Measurements from ENCODE around the gene ARMC6. TPM values are rescaled to one million over a fixed set of nuclear protein-coding genes. Genes with fewer than 3 reads are reported as not detected.
A peak's percentile ranks its signal among the peaks of the same experiment; 100 is the strongest.

Gene ARMC6
- total RNA-seq, 3 donors from 2014 or later (not counting 1 experiment from before 2014, with no cell fraction given): 19.3 to 21.2 (median 21.0) TPM

DNA sequence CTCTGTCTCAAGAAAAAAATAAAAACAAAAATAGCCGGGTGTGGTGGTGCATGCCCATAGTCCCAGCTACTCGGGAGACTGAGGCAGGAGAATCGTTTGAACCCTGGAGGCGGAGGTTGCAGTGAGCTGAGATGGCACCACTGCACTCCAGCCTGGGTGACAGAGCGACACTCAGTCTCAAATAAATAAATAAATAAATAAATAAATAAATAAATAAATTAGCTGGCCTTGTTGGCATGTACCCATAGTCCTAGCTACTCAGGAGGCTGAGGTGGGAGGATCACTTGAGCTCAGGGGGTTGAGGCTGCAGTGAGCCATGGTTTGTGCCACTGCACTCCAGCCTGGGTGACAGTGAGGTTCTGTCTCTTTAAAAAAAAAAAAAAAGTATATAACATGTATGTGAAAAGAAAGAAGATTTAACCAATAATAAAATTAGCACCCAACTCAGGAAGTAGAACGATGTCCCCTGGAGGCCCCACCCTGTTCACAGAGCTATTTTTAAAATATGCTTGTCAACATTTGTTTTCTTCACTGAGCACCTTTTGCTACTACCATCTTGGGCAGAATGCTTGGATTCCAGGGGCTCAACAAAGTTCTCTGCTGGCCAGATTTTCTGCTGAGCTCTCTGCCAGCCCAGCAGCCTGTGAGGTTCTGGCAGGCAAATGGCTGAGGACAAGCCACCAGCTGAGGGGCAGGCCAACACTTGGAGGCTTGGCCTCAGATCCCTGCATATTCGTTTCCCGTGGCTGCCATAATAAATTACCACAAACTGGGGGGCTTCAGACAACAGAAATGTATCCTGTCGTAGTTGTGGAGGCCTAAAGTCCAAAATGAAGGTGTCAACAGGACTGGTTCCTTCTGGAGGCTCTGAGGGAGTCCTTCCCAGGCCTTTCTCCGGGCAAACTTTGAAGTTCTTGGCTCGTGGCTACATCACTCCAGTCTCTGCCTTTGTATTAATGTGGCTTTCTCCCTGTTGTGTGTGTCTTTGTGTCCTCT is 35.6 kb downstream of the ARMC6 start:
- 69% methylated on average over 10 of the region's 11 CpGs for WGBS (ENCODE audit: insufficient coverage)
- no peaks in the 10 kb centered on the region for H3K9me3 ChIP-seq (ENCODE audit: control insufficient read depth, insufficient read depth, low read length)
- ATAC-seq: peak; percentile 35 to 51 (median 41)
- peak overlapping the region; percentile 14 for H3K4me3 ChIP-seq (ENCODE audit: low read length)
- H3K27ac Mint-ChIP-seq: peak overlapping the region; percentile 77 to 83
- no peaks in the 10 kb centered on the region for H3K36me3 Mint-ChIP-seq
- peak in 1 of 2 donors; percentile 24 for DNase-seq
- H3K4me1 ChIP-seq (ENCODE audit: control insufficient read depth, insufficient read depth, low read length): peaks cover 59% of the 10 kb centered on the region
- no peaks in the 10 kb centered on the region for H3K9me3 Mint-ChIP-seq
- peaks cover 30 to 51% of the 10 kb centered on the region in 2 donors for H3K4me1 Mint-ChIP-seq
- H3K27ac ChIP-seq (ENCODE audit: low read length): peak overlapping the region; percentile 53
- H3K27me3 ChIP-seq (ENCODE audit: control insufficient read depth, insufficient read depth, low read length): no peaks in the 10 kb centered on the region
- TF ChIP-seq, protein P1, sequence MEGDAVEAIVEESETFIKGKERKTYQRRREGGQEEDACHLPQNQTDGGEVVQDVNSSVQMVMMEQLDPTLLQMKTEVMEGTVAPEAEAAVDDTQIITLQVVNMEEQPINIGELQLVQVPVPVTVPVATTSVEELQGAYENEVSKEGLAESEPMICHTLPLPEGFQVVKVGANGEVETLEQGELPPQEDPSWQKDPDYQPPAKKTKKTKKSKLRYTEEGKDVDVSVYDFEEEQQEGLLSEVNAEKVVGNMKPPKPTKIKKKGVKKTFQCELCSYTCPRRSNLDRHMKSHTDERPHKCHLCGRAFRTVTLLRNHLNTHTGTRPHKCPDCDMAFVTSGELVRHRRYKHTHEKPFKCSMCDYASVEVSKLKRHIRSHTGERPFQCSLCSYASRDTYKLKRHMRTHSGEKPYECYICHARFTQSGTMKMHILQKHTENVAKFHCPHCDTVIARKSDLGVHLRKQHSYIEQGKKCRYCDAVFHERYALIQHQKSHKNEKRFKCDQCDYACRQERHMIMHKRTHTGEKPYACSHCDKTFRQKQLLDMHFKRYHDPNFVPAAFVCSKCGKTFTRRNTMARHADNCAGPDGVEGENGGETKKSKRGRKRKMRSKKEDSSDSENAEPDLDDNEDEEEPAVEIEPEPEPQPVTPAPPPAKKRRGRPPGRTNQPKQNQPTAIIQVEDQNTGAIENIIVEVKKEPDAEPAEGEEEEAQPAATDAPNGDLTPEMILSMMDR (IDR thresholded peaks at IDR 0.05): no peak
- peak overlapping the region; percentile 78 for H3K4me3 Mint-ChIP-seq
- H3K36me3 ChIP-seq (ENCODE audit: control insufficient read depth, insufficient read depth, low read length): peaks cover 4% of the 10 kb centered on the region
- H3K27me3 Mint-ChIP-seq (ENCODE audit: low read depth in 2 of 2): no peaks in the 10 kb centered on the region
- intact Hi-C loops (cut with micrococcal nuclease): no loop called here

DNA sequence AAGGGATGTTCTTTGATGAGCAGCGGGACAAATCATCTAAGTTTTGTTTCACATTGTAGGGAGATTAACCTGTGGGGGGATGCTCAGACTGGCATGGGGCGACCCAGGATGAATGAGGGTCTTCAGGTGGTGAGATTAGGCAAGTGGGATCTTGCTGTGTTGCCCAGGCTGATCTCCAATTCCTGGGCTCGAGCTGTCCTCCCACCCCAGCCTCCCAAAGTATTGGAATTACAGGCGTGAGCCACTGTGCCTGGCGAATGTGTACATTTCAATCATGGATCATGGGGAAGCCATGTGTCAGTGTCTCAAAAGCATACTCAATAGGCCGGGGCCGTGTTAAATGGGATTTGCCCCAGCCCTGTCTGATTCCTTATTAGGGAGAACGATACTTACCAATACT is 38.5 kb downstream of the ARMC6 start:
- 97% methylated on average over 8 of the region's 8 CpGs for WGBS (ENCODE audit: insufficient coverage)

DNA sequence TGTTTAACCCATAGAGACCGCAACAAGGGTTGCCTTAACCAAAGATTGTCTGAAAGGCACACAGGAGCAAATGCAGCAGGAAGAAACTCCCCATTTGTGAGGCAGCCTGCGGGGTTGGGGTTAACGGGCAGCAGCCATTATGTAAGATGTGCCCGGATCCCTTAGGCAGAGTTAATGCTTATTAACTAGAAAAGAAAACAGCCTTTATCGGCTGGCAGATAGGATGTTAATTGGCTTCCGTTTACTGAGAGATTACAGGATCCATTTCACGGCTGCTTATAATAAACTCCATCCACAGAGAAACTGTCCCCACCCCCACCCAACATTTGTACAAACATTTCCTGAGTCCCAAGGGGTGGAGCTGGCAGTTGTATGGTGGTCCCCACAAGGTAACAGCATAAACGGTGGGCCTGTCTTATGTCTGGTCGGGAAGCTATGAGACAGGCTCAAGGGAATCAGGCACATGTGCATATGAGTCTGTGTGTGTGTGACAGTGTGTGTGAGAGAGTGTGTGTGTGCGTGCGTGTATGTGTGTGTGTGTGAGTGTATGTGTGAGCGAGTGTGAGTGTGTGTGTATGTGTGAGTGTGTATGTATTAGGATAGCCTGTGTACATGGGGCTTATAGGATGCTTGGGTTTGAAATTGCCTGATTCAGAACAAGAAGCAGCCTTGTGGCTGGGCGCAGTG is 40.9 kb downstream of the ARMC6 start:
- TF ChIP-seq, protein P1 (IDR thresholded peaks at IDR 0.05): no peak
- H3K4me1 ChIP-seq (ENCODE audit: control insufficient read depth, insufficient read depth, low read length): peaks cover 13% of the 10 kb centered on the region
- H3K27me3 ChIP-seq (ENCODE audit: control insufficient read depth, insufficient read depth, low read length): no peaks in the 10 kb centered on the region
- ATAC-seq (no peak), DNase-seq (no peak)
- H3K4me3 ChIP-seq (ENCODE audit: low read length): no peak overlapping the region
- H3K9me3 ChIP-seq (ENCODE audit: control insufficient read depth, insufficient read depth, low read length): no peaks in the 10 kb centered on the region
- no peak overlapping the region for H3K27ac ChIP-seq (ENCODE audit: low read length)
- Mint-ChIP-seq H3K27ac (peak overlapping the region in 1 of 2 donors; percentile 5), H3K4me3 (no peak overlapping the region), H3K27me3 (ENCODE audit: low read depth in 2 of 2) (no peaks in the 10 kb centered on the region), H3K4me1 (peaks cover 39% of the 10 kb centered on the region in 2 donors), H3K36me3 (no peaks in the 10 kb centered on the region), H3K9me3 (no peaks in the 10 kb centered on the region)
- peaks cover 11% of the 10 kb centered on the region for H3K36me3 ChIP-seq (ENCODE audit: control insufficient read depth, insufficient read depth, low read length)
- intact Hi-C loops (cut with micrococcal nuclease): no loop called here
- 90% methylated on average over 13 of the region's 13 CpGs for WGBS (ENCODE audit: insufficient coverage)

More for the DNA sequence above, 38.5 kb downstream of the ARMC6 start:
- ATAC-seq (no peak), DNase-seq (no peak)
- Histone ChIP-seq H3K9me3 (ENCODE audit: control insufficient read depth, insufficient read depth, low read length) (no peaks in the 10 kb centered on the region), H3K4me3 (ENCODE audit: low read length) (no peak overlapping the region), H3K27ac (ENCODE audit: low read length) (no peak overlapping the region), H3K27me3 (ENCODE audit: control insufficient read depth, insufficient read depth, low read length) (no peaks in the 10 kb centered on the region), H3K4me1 (ENCODE audit: control insufficient read depth, insufficient read depth, low read length) (peaks cover 33% of the 10 kb centered on the region), H3K36me3 (ENCODE audit: control insufficient read depth, insufficient read depth, low read length) (peaks cover 9% of the 10 kb centered on the region)
- Mint-ChIP-seq H3K27me3 (ENCODE audit: low read depth in 2 of 2) (no peaks in the 10 kb centered on the region), H3K9me3 (no peaks in the 10 kb centered on the region), H3K27ac (no peak overlapping the region), H3K4me1 (peaks cover 28 to 39% of the 10 kb centered on the region in 2 donors), H3K4me3 (no peak overlapping the region), H3K36me3 (no peaks in the 10 kb centered on the region)
- intact Hi-C loops (cut with micrococcal nuclease): no loop called here
- TF ChIP-seq, protein P1 (IDR thresholded peaks at IDR 0.05): no peak
